Upper lobe of left lung (tissue), 6 donors: ENCODE results near the gene PLXNA2. TPM values are rescaled to one million over a fixed set of nuclear protein-coding genes. Genes with fewer than 3 reads are reported as not detected.

ENCODE experiments used
- ATAC-seq, 2 donors: fragments of 200-7000 bp; cut with Tn5 transposase; one replicate each; pipeline ENCODE4 v1.9.1; 2022; ENCODE audit warnings: mild to moderate bottlenecking in 2 of 2, moderate library complexity in 2 of 2; ENCODE audit not compliant: low FRiP score in 2 of 2
- DNase-seq, 2 donors: peaks; one replicate each; pipeline ENCODE4 v3.0.0-alpha.2; 2019 to 2020
- H3K27ac ChIP-seq, 4 donors: fragments of 200-600 bp; sonication (generic); one replicate each; pipeline ENCODE4 v1.5.1; 2016 to 2019
- H3K27me3 ChIP-seq, 4 donors: fragments of 200-600 bp; sonication (generic); one replicate each; pipeline ENCODE4 v1.5.1; 2017 to 2019
- H3K36me3 ChIP-seq, 4 donors: fragments of 200-600 bp; sonication (generic); one replicate each; pipeline ENCODE4 v1.5.1; 2016 to 2019
- H3K4me1 ChIP-seq, 4 donors: fragments of 200-600 bp; sonication (generic); one replicate each; pipeline ENCODE4 v1.5.1; 2018 to 2019
- H3K4me3 ChIP-seq, 4 donors: fragments of 200-600 bp; sonication (generic); one replicate each; pipeline ENCODE4 v1.5.1; 2017 to 2019; ENCODE audit warnings: mild to moderate bottlenecking in 2 of 4, moderate library complexity in 1 of 4
- H3K9me3 ChIP-seq, 4 donors: fragments of 200-600 bp; sonication (generic); one replicate each; pipeline ENCODE4 v1.5.1; 2018 to 2019
- CTCF ChIP-seq, 6 experiments: fragments of 450-650 bp in 4 of 6; fragments of 200-600 bp in 2 of 6; sonication (generic) in 2 of 6; IDR thresholded peaks; one replicate each; pipeline ENCODE4 v1.5.1; 2016 to 2019; ENCODE audit warnings: antibody characterized with exemption in 6 of 6
- EP300 ChIP-seq, 4 donors: sonication (generic); formaldehyde crosslinking; IDR thresholded peaks; one replicate each; pipeline ENCODE4 v1.5.1; 2017; ENCODE audit warnings: antibody characterized with exemption in 4 of 4, control low read depth in 2 of 4
- POLR2A ChIP-seq, 4 donors: fragments of 450-650 bp; IDR thresholded peaks; one replicate each; pipeline ENCODE4 v1.5.1; 2016 to 2017; ENCODE audit warnings: antibody characterized with exemption in 4 of 4, mild to moderate bottlenecking in 2 of 4
- POLR2AphosphoS5 ChIP-seq, 2 donors: sonication (generic); formaldehyde crosslinking; IDR thresholded peaks; one replicate each; pipeline ENCODE4 v1.5.1; 2017; ENCODE audit warnings: antibody characterized with exemption in 2 of 2
- WGBS, 2 donors: methylation state at CpG; one replicate each; pipeline ENCODE4 v1.1.5; 2017 to 2018; 5-methylcytosine and 5-hydroxymethylcytosine counted together
- small RNA-seq, 4 donors: library from RNA; depleted of rRNA; stranded (forward); fragments of <200 nt; gene quantifications; one replicate each; pipeline ENCODE3, GENCODE V24; 2016
- total RNA-seq, 6 donors: library from RNA; depleted of rRNA in 4 of 6; stranded (reverse); fragments of >200 nt in 4 of 6; gene quantifications; one replicate each; pipeline versions ENCODE4 v1.1.0 to v1.2.1, GENCODE V29; 2016 to 2021
- donor health status: DM: no; HTN: no; CAD: no; lungs with moderate emphysema.
- donor health status: DM: no; HTN: yes; CAD: no; lungs with severe emphysema.

Gene PLXNA2
- total RNA-seq, 6 donors from 2014 or later = 77.5 to 150 (median 101) TPM

- no peaks in the 10 kb centered on the region for H3K9me3 ChIP-seq
- DNase-seq (no peak), ATAC-seq (no peak)
- no peaks in the 10 kb centered on the region for H3K27me3 ChIP-seq
- no peaks in the 10 kb centered on the region for H3K36me3 ChIP-seq
- no peaks in the 10 kb centered on the region for H3K4me1 ChIP-seq
- no peak overlapping the region for H3K4me3 ChIP-seq
- H3K27ac ChIP-seq = no peak overlapping the region
- TF ChIP-seq CTCF (IDR thresholded peaks at IDR 0.05) (no peak), POLR2AphosphoS5 (IDR thresholded peaks at IDR 0.05) (no peak), EP300 (IDR thresholded peaks at IDR 0.05) (no peak), POLR2A (IDR thresholded peaks at IDR 0.05) (no peak)
- 28 to 31% methylated on average over 5 of the region's 5 CpGs for WGBS, 2 donors
Measured at GRCh38 chr1:207972337-207972736, 271.8 kb downstream of the PLXNA2 start.

Small RNA genes lying within 50 kb of the gene (small RNA-seq; reads per million reads assigned to genes)
- gene AL606753.1 = 0 reads per million in 4 donors
